ENCODE data around the gene OLAH.
A peak's percentile ranks its signal among the peaks of the same experiment; 100 is the strongest.

The OLAH gene

GRCh38 chr10:15060638-15061037 lies 16.9 kb downstream of the OLAH start:
- peaks cover 30% of the 10 kb centered on the region for H3K9me3 ChIP-seq
- no peaks in the 10 kb centered on the region for H3K36me3 ChIP-seq
- no peak overlapping the region for H3K27ac ChIP-seq
- no peak for TF ChIP-seq Cebpa-rat (IDR thresholded peaks at IDR 0.05)
- no peaks in the 10 kb centered on the region for H4K20me1 ChIP-seq
- H3K9ac ChIP-seq = no peak overlapping the region
- no peak overlapping the region for H3K4me2 ChIP-seq
- H3K4me1 ChIP-seq = no peaks in the 10 kb centered on the region
- H3K4me3 ChIP-seq = no peak overlapping the region
- H3K27me3 ChIP-seq = no peaks in the 10 kb centered on the region

GRCh38 chr10:15067154-15067553 lies 23.4 kb downstream of the OLAH start:
- Histone ChIP-seq H3K4me3 (no peak overlapping the region), H3K27ac (no peak overlapping the region), H3K4me1 (no peaks in the 10 kb centered on the region), H4K20me1 (no peaks in the 10 kb centered on the region), H3K9ac (no peak overlapping the region), H3K27me3 (no peaks in the 10 kb centered on the region), H3K4me2 (no peak overlapping the region), H3K9me3 (peaks cover 23% of the 10 kb centered on the region), H3K36me3 (no peaks in the 10 kb centered on the region)
- TF ChIP-seq Cebpa-rat (IDR thresholded peaks at IDR 0.05) = no peak

GRCh38 chr10:15068802-15069201 lies 25.1 kb downstream of the OLAH start:
- Histone ChIP-seq H3K27ac (no peak overlapping the region), H3K9me3 (peaks cover 34% of the 10 kb centered on the region), H3K27me3 (no peaks in the 10 kb centered on the region), H3K4me1 (no peaks in the 10 kb centered on the region), H3K36me3 (0 out of 2 replicates have a peak, but pooled peaks cover 7% of the 10 kb centered on the region), H4K20me1 (no peaks in the 10 kb centered on the region), H3K9ac (no peak overlapping the region), H3K4me3 (no peak overlapping the region), H3K4me2 (no peak overlapping the region)
- TF ChIP-seq Cebpa-rat (IDR thresholded peaks at IDR 0.05) = no peak

- no peak overlapping the region for H3K4me2 ChIP-seq
- no peaks in the 10 kb centered on the region for H3K4me1 ChIP-seq
- H3K4me3 ChIP-seq = no peak overlapping the region
- 0 out of 2 replicates have a peak, but pooled peaks cover 7% of the 10 kb centered on the region for H3K36me3 ChIP-seq
- no peak for TF ChIP-seq Cebpa-rat (IDR thresholded peaks at IDR 0.05)
- no peaks in the 10 kb centered on the region for H3K27me3 ChIP-seq
- H4K20me1 ChIP-seq = no peaks in the 10 kb centered on the region
- H3K27ac ChIP-seq = no peak overlapping the region
- no peak overlapping the region for H3K9ac ChIP-seq
- peaks cover 34% of the 10 kb centered on the region for H3K9me3 ChIP-seq
These were observed 25.5 kb downstream of the OLAH start for GRCh38 chr10:15069230-15069629.

- Histone ChIP-seq H3K4me1 (no peaks in the 10 kb centered on the region), H3K36me3 (0 out of 2 replicates have a peak, but pooled peaks cover 7% of the 10 kb centered on the region), H3K27me3 (no peaks in the 10 kb centered on the region), H3K9me3 (peaks cover 19% of the 10 kb centered on the region), H3K4me3 (no peak overlapping the region), H3K4me2 (no peak overlapping the region), H3K9ac (no peak overlapping the region), H3K27ac (no peak overlapping the region), H4K20me1 (no peaks in the 10 kb centered on the region)
- TF ChIP-seq Cebpa-rat (IDR thresholded peaks at IDR 0.05) = no peak
These were observed 28.6 kb downstream of the OLAH start for GRCh38 chr10:15072358-15072757.

GRCh38 chr10:15075421-15075820 lies 31.7 kb downstream of the OLAH start:
- H3K36me3 ChIP-seq = 0 out of 2 replicates have a peak, but pooled peaks cover 7% of the 10 kb centered on the region
- no peak for TF ChIP-seq Cebpa-rat (IDR thresholded peaks at IDR 0.05)
- no peaks in the 10 kb centered on the region for H4K20me1 ChIP-seq
- no peak overlapping the region for H3K4me2 ChIP-seq
- no peak overlapping the region for H3K9ac ChIP-seq
- H3K4me3 ChIP-seq = no peak overlapping the region
- H3K27me3 ChIP-seq = no peaks in the 10 kb centered on the region
- no peak overlapping the region for H3K27ac ChIP-seq
- H3K4me1 ChIP-seq = no peaks in the 10 kb centered on the region
- peaks cover 19% of the 10 kb centered on the region for H3K9me3 ChIP-seq

- TF ChIP-seq Cebpa-rat (IDR thresholded peaks at IDR 0.05) = no peak
- Histone ChIP-seq H3K4me3 (no peak overlapping the region), H4K20me1 (no peaks in the 10 kb centered on the region), H3K4me2 (no peak overlapping the region), H3K36me3 (no peaks in the 10 kb centered on the region), H3K9me3 (no peaks in the 10 kb centered on the region), H3K27me3 (no peaks in the 10 kb centered on the region), H3K9ac (no peak overlapping the region), H3K27ac (no peak overlapping the region), H3K4me1 (peaks cover 6% of the 10 kb centered on the region)
These were observed 40.1 kb downstream of the OLAH start for GRCh38 chr10:15083674-15084501.

GRCh38 chr10:15084502-15084922 lies 40.8 kb downstream of the OLAH start:
- Histone ChIP-seq H3K9ac (no peak overlapping the region), H3K27me3 (no peaks in the 10 kb centered on the region), H3K4me2 (no peak overlapping the region), H4K20me1 (no peaks in the 10 kb centered on the region), H3K36me3 (no peaks in the 10 kb centered on the region), H3K27ac (no peak overlapping the region), H3K9me3 (no peaks in the 10 kb centered on the region), H3K4me3 (no peak overlapping the region), H3K4me1 (peaks cover 6% of the 10 kb centered on the region)
- no peak for TF ChIP-seq Cebpa-rat (IDR thresholded peaks at IDR 0.05)

GRCh38 chr10:15088428-15089261 lies 44.9 kb downstream of the OLAH start, which contains the start of gene ACBD7:
Gene ACBD7 (minus strand): TSS chr10:15088776. CDS start chr10:15088728, 48 bp downstream.
- Histone ChIP-seq H3K4me2 (peak within 1 kb of the TSS; percentile 82), H3K27me3 (no peaks in the 10 kb centered on the region), H3K36me3 (no peaks in the 10 kb centered on the region), H4K20me1 (no peaks in the 10 kb centered on the region), H3K4me1 (peaks cover 6% of the 10 kb centered on the region), H3K9ac (peak within 1 kb of the TSS; percentile 55), H3K4me3 (peak within 1 kb of the TSS; percentile 81), H3K9me3 (no peaks in the 10 kb centered on the region), H3K27ac (peak within 1 kb of the TSS; percentile 39)
- no peak for TF ChIP-seq Cebpa-rat (IDR thresholded peaks at IDR 0.05)

GRCh38 chr10:15091418-15091817 lies 47.7 kb downstream of the OLAH start:
- no peak for TF ChIP-seq Cebpa-rat (IDR thresholded peaks at IDR 0.05)
- Histone ChIP-seq H3K4me3 (no peak overlapping the region), H3K27ac (no peak overlapping the region), H3K4me1 (peaks cover 10% of the 10 kb centered on the region), H3K27me3 (no peaks in the 10 kb centered on the region), H3K4me2 (no peak overlapping the region), H4K20me1 (no peaks in the 10 kb centered on the region), H3K36me3 (no peaks in the 10 kb centered on the region), H3K9me3 (no peaks in the 10 kb centered on the region), H3K9ac (no peak overlapping the region)

Data from BLaER1 (cell line).